Coronary artery (tissue), 2 donors: Measurements from ENCODE around the gene CALHM3.
"Not testable (repeated sequence)": the region's sequence is repeated elsewhere in the genome, so short reads cannot be mapped to it uniquely, and the experiment has no call there.

Experiments used
- DNase-seq: peaks from one replicate; pipeline ENCODE4 v3.0.0-alpha.2; 2017; ENCODE audit warnings: low spot score
- H3K27ac ChIP-seq, 2 donors: fragments of 200-600 bp; sonication (generic); one replicate each; pipeline ENCODE4 v1.5.1; 2016 to 2019
- H3K4me3 ChIP-seq: fragments of 200-600 bp; sonication (generic); 2 replicates; pipeline ENCODE4 v1.5.1; 2016; ENCODE audit warnings: mild to moderate bottlenecking, moderate library complexity
- CTCF ChIP-seq: fragments of 200-600 bp; sonication (generic); IDR thresholded peaks from one replicate; pipeline ENCODE4 v1.5.1; 2019; ENCODE audit warnings: antibody characterized with exemption

The CALHM3 gene

GRCh38 chr10:103507235-103508191 lies 28.5 kb upstream of the CALHM3 start:
- no peak overlapping the region for H3K4me3 ChIP-seq
- DNase-seq, result peak; percentile 41
- no peak for TF ChIP-seq CTCF
- no peak overlapping the region for H3K27ac ChIP-seq

DNA sequence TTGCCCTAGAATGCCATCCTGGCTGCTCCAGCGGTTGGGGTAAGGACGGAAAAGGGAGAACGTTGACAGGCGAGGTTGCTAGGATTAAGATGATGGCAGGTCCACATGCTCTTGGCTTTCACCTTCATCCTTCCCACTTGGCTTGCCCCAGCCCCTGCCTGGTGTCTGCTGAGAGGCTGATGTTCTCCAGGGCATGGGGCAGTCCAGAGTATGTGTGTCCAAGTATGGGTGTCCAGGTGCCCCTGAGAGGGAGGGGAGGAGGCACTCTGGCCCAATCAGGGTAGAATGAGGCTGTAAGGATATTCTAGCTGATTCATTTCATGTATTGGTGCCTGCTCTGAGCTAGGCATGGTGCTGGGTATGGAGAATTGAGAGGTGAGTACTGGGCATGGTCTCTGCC lies 27.0 kb upstream of the CALHM3 start:
- TF ChIP-seq CTCF, result no peak
- DNase-seq, result peak; percentile 67
- no peak overlapping the region for H3K4me3 ChIP-seq
- no peak overlapping the region for H3K27ac ChIP-seq

DNA sequence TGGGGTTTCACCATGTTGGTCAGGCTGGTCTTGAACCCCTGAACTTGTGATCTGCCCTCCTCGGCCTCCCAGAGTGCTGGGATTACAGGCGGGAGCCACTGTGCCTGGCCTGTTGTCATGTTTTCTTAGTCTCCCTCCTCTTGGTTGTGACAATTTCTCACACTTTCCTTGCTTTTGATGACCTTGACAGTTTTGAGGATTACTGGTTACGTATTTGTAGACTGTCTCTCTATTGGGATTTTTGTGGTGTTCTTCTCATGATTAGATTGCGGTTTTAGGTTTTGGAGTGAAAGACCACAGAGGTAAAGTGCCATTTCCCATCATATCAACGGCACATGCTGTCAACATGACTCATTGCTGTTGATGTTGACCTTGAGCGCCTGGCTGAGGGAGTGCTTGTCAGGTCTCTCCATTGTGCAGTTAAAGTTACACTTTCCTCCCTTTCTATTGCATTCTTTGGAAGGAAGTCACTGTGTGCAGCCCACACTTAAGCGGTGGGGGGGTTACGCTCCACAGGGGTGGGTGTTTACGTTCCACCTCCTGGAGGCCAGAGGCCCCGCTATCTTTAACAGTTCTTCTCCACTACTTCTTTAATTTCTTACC lies 25.2 kb upstream of the CALHM3 start:
- no peak overlapping the region for H3K4me3 ChIP-seq
- no peak overlapping the region for H3K27ac ChIP-seq
- no peak for TF ChIP-seq CTCF
- DNase-seq, result no peak

DNA sequence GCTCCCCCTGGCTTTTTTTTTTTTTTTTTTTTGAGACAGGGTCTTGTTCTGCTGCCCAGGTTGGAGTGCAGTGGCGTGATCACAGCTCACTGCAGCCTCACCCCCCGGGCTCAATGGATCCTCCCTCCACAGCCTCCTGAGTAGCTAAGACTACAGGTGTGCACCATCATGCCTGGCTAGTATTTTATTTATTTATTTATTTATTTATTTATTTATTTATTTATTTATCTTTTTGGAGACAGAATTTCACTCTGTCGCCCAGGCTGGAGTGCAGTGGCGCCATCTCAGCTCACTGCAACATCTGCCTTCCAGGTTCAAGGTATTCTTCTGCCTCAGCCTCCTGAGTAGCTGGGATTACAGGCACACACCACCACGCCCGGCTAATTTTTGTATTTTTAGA lies 24.7 kb upstream of the CALHM3 start:
- DNase-seq, H3K27ac ChIP-seq, H3K4me3 ChIP-seq: not testable (repeated sequence)

- TF ChIP-seq CTCF, result no peak
- H3K27ac ChIP-seq, result no peak overlapping the region
- no peak for DNase-seq
- H3K4me3 ChIP-seq, result no peak overlapping the region
Observed at GRCh38 chr10:103502849-103503660, 24.0 kb upstream of the CALHM3 start.

GRCh38 chr10:103501186-103501585 lies 22.1 kb upstream of the CALHM3 start:
- no peak for DNase-seq
- TF ChIP-seq CTCF, result no peak
- Histone ChIP-seq H3K4me3 (no peak overlapping the region), H3K27ac (no peak overlapping the region)

GRCh38 chr10:103500481-103500880 lies 21.4 kb upstream of the CALHM3 start:
- TF ChIP-seq CTCF, result no peak
- DNase-seq, result no peak
- Histone ChIP-seq H3K4me3 (no peak overlapping the region), H3K27ac (no peak overlapping the region)
